Erythroblast (primary cell): ENCODE results near the gene SPAG4.

Experiments used
- GATA1 ChIP-seq: IDR thresholded peaks from 2 replicates; pipeline ENCODE4 v1.6.1; 2011; ENCODE audit warnings: low read depth, mild to moderate bottlenecking, control low read depth, low read length, moderate library complexity
- POLR2A ChIP-seq: IDR thresholded peaks from 2 replicates; pipeline ENCODE4 v1.6.1; 2011; ENCODE audit warnings: mild to moderate bottlenecking, low read length

DNA sequence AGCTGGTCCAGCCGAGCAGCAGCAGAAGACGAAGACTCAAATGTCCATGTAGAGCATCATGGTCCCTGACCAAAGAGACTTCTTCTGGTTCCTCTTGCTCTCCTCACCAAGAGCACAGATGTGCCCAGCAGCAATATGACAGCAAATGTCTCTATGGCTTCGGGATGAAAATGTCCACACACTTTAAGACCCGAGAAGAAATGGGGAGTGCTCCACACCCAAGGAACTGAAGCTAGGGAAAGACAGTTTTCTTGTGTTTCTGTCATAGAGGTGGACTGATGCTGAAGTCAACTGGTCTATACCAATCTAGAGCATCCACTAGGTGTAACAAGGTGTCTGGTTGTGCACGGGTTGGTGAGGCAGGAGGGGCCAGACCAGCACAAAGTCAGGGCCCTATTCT, 53.6 kb downstream of the SPAG4 start:
- TF ChIP-seq POLR2A (no peak), GATA1 (no peak)
